H1 (cell line): ENCODE measurements around the gene BRPF3.

Experiments
- ATF2 ChIP-seq: IDR thresholded peaks from 2 replicates; pipeline ENCODE4 v1.6.1; 2012; ENCODE audit warnings: low read length, inconsistent platforms
- CTCF ChIP-seq, 3 experiments: IDR thresholded peaks; 1 replicate in 2 of 3; 2 replicates in 1 of 3; pipeline versions ENCODE4 v1.5.1 to v1.6.1; 2011; ENCODE audit warnings: low read length in 3 of 3, mild to moderate bottlenecking in 3 of 3, inconsistent platforms in 2 of 3, low read depth in 1 of 3, moderate library complexity in 1 of 3; ENCODE audit not compliant: insufficient read depth in 1 of 3; ENCODE audit errors: control extremely low read depth in 1 of 3
- EZH2 ChIP-seq: fragments of 200-600 bp; sonication (generic); IDR thresholded peaks from 2 replicates; pipeline ENCODE4 v1.7.1; 2012; ENCODE audit warnings: low read depth, mild to moderate bottlenecking, moderate library complexity, low read length, inconsistent platforms; ENCODE audit not compliant: severe bottlenecking
- HDAC6 ChIP-seq: IDR thresholded peaks from one replicate; pipeline ENCODE4 v1.7.1; 2012; ENCODE audit warnings: low read depth, mild to moderate bottlenecking, inconsistent platforms, low read length, moderate library complexity
- KDM1A ChIP-seq: fragments of 200-600, 300-600 bp; sonication (generic); IDR thresholded peaks from 2 replicates; pipeline ENCODE4 v1.7.1; 2016; ENCODE audit warnings: mild to moderate bottlenecking, low read length, borderline replicate concordance
- MAFK ChIP-seq: IDR thresholded peaks from 2 replicates; pipeline ENCODE4 v1.6.1; 2012; ENCODE audit warnings: low read depth, mild to moderate bottlenecking, improper control_type of control experiment, low read length
- POLR2A ChIP-seq, 2 experiments: IDR thresholded peaks; 1 replicate in 1 of 2; 2 replicates in 1 of 2; pipeline ENCODE4 v1.6.1; 2011; ENCODE audit warnings: low read depth in 2 of 2, low read length in 2 of 2, mild to moderate bottlenecking in 2 of 2; ENCODE audit errors: control extremely low read depth in 1 of 2
- RNF2 ChIP-seq: fragments of 200-900, 300-1000 bp; sonication (generic); IDR thresholded peaks from 2 replicates; pipeline ENCODE4 v1.7.1; 2016; ENCODE audit warnings: borderline replicate concordance, low read depth, mild to moderate bottlenecking, antibody characterized with exemption, low read length; ENCODE audit not compliant: poor library complexity, severe bottlenecking; ENCODE audit errors: missing control alignments

- TF ChIP-seq RNF2 (no peak), CTCF (IDR thresholded peaks at IDR 0.05; ENCODE audit: control extremely low read depth in 1 of 3, insufficient read depth in 1 of 3, low read depth in 1 of 3, low read length in 3 of 3) (no peak), HDAC6 (no peak), EZH2 (no peak), POLR2A (IDR thresholded peaks at IDR 0.05; ENCODE audit: control extremely low read depth in 1 of 2, low read depth in 2 of 2, low read length in 2 of 2) (no peak), KDM1A (no peak), ATF2 (no peak), MAFK (no peak)
Observed at GRCh38 chr6:36223706-36224105, 27.2 kb downstream of the BRPF3 start.
